ENCODE data around the gene OCA2.

Gene OCA2

DNA sequence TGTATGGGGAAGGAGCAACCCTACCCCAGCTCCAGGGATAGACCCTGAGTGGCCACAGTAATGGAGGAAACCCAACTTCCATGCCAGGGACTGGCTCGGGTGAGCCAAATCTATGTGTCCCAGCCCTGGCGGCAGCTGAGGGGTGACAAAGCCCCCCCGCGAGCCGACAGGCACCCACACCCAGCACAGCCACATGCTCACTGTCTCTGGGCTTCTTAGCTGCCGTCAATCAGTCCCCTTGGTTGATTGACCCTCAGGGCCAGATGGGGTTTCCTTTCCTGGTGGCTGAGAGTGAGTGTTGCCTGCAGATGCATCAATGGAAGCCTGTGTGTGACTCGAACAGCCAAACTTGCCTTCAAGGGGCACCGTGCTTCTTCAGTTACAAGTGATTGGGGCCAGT is 2.1 kb upstream of the OCA2 start:
- H3K27me3 ChIP-seq (ENCODE audit: low read length), result no peaks in the 10 kb centered on the region
- TF ChIP-seq, protein P1, sequence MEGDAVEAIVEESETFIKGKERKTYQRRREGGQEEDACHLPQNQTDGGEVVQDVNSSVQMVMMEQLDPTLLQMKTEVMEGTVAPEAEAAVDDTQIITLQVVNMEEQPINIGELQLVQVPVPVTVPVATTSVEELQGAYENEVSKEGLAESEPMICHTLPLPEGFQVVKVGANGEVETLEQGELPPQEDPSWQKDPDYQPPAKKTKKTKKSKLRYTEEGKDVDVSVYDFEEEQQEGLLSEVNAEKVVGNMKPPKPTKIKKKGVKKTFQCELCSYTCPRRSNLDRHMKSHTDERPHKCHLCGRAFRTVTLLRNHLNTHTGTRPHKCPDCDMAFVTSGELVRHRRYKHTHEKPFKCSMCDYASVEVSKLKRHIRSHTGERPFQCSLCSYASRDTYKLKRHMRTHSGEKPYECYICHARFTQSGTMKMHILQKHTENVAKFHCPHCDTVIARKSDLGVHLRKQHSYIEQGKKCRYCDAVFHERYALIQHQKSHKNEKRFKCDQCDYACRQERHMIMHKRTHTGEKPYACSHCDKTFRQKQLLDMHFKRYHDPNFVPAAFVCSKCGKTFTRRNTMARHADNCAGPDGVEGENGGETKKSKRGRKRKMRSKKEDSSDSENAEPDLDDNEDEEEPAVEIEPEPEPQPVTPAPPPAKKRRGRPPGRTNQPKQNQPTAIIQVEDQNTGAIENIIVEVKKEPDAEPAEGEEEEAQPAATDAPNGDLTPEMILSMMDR (IDR thresholded peaks at IDR 0.05; ENCODE audit: insufficient read depth, low read length, poor library complexity, severe bottlenecking), result no peak
- no peak for TF ChIP-seq EZH2phosphoT487 (conservative IDR thresholded peaks at IDR 0.05; ENCODE audit: low read length)

DNA sequence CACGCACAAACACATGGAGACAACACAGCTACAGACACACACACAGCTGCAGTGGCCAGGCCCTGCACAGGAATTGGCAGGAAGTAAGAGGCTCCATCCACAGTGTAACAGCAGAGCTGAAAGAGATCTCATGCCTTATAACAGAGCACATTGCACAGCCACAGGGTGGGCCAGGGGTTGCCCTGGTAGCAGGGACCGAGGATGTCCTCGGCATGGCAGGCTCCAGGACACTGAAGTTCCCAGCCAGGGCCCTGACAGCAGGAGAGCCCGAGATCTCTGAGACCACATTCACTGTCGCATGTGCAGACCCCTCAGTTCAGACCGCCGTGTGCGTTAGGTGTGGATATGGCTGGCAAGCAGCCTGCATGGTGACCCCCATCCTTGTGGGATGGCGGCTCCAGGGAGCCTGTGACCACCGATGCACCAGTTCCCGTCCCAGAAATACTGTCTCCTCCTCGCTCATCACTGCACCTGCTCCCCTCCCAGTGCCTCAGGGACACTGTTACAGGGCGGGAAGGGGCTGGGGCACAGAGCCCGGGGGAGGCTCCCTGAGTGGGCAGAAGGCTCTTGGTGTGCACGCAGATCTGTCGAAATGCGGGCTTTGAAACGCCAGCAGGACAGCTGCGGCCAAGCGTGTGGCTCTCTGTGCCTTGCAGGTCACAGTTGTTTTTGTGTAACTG is 1.5 kb upstream of the OCA2 start:
- no peak overlapping the region for H3K27ac ChIP-seq (ENCODE audit: low read depth, low read length)
- no peak overlapping the region for H3K4me2 ChIP-seq (ENCODE audit: low read depth, low read length, poor library complexity, severe bottlenecking)
- TF ChIP-seq EZH2phosphoT487 (conservative IDR thresholded peaks at IDR 0.05; ENCODE audit: low read length), result no peak
- TF ChIP-seq, protein P1 (IDR thresholded peaks at IDR 0.05; ENCODE audit: insufficient read depth, low read length, poor library complexity, severe bottlenecking), result no peak
- H3K79me2 ChIP-seq (ENCODE audit: insufficient read depth, low read length), result no peaks in the 10 kb centered on the region
- H4K20me1 ChIP-seq (ENCODE audit: low read depth, low read length), result no peaks in the 10 kb centered on the region
- no peaks in the 10 kb centered on the region for H3K9me2 ChIP-seq (replicated peaks; ENCODE audit: insufficient read depth, low read length)
- H3K36me3 ChIP-seq (ENCODE audit: low read length), result no peaks in the 10 kb centered on the region
- H3F3A ChIP-seq (ENCODE audit: insufficient read depth), result no peaks in the 10 kb centered on the region
- no peaks in the 10 kb centered on the region for H3K27me3 ChIP-seq (ENCODE audit: low read length)
- no peak overlapping the region for H2AFZ ChIP-seq (ENCODE audit: low read depth, low read length, severe bottlenecking)
- no peaks in the 10 kb centered on the region for H3K9me3 ChIP-seq (ENCODE audit: insufficient read depth, low read length)
- H3K9ac ChIP-seq (ENCODE audit: low read length), result no peak overlapping the region
- no peak overlapping the region for H3K4me3 ChIP-seq (ENCODE audit: insufficient read depth, low read length, poor library complexity, severe bottlenecking)

More for the DNA sequence above, 2.1 kb upstream of the OCA2 start:
- Histone ChIP-seq H4K20me1 (ENCODE audit: low read depth, low read length) (no peaks in the 10 kb centered on the region), H3K4me2 (ENCODE audit: low read depth, low read length, poor library complexity, severe bottlenecking) (no peak overlapping the region), H3K9ac (ENCODE audit: low read length) (no peak overlapping the region), H3K9me2 (replicated peaks; ENCODE audit: insufficient read depth, low read length) (no peaks in the 10 kb centered on the region), H3K36me3 (ENCODE audit: low read length) (no peaks in the 10 kb centered on the region), H2AFZ (ENCODE audit: low read depth, low read length, severe bottlenecking) (no peak overlapping the region), H3K79me2 (ENCODE audit: insufficient read depth, low read length) (no peaks in the 10 kb centered on the region), H3K4me3 (ENCODE audit: insufficient read depth, low read length, poor library complexity, severe bottlenecking) (no peak overlapping the region), H3K27ac (ENCODE audit: low read depth, low read length) (no peak overlapping the region), H3F3A (ENCODE audit: insufficient read depth) (no peaks in the 10 kb centered on the region), H3K9me3 (ENCODE audit: insufficient read depth, low read length) (no peaks in the 10 kb centered on the region)

DNA sequence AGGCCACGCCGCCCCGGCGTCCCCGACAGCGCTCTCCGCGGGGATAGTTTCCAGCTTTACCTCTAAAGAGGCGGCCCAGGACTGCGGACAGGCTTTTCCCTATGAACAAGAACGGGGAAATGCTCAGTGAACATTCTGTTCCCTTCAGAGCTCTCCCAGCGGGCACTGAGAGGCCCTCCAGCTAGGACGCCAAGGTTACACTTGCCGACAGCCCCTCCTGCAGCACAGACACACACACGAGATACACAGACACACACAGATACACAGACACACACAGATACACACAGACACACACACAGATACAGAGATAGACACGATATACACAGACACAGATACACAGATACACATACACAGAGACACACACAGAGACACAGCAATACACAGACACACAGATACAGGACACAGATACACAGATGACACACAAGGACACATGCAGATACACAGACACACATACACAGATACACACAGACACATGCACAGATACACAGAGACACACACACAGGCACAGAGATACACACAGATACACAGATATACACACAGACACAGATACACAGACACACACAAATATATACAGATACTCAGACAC is 533 bp upstream of the OCA2 start:
- H3F3A ChIP-seq (ENCODE audit: insufficient read depth), result no peaks in the 10 kb centered on the region
- H3K9me3 ChIP-seq (ENCODE audit: insufficient read depth, low read length), result no peaks in the 10 kb centered on the region
- H4K20me1 ChIP-seq (ENCODE audit: low read depth, low read length), result no peaks in the 10 kb centered on the region
- no peaks in the 10 kb centered on the region for H3K9me2 ChIP-seq (replicated peaks; ENCODE audit: insufficient read depth, low read length)
- no peaks in the 10 kb centered on the region for H3K36me3 ChIP-seq (ENCODE audit: low read length)
- H3K9ac ChIP-seq (ENCODE audit: low read length), result no peak overlapping the region
- H3K27me3 ChIP-seq (ENCODE audit: low read length), result no peaks in the 10 kb centered on the region
- no peak overlapping the region for H2AFZ ChIP-seq (ENCODE audit: low read depth, low read length, severe bottlenecking)
- TF ChIP-seq, protein P1 (IDR thresholded peaks at IDR 0.05; ENCODE audit: insufficient read depth, low read length, poor library complexity, severe bottlenecking), result no peak
- TF ChIP-seq EZH2phosphoT487 (conservative IDR thresholded peaks at IDR 0.05; ENCODE audit: low read length), result no peak
- no peak overlapping the region for H3K4me2 ChIP-seq (ENCODE audit: low read depth, low read length, poor library complexity, severe bottlenecking)
- no peak overlapping the region for H3K4me3 ChIP-seq (ENCODE audit: insufficient read depth, low read length, poor library complexity, severe bottlenecking)
- H3K27ac ChIP-seq (ENCODE audit: low read depth, low read length), result no peak overlapping the region
- no peaks in the 10 kb centered on the region for H3K79me2 ChIP-seq (ENCODE audit: insufficient read depth, low read length)
